GM21447 (cell line): ENCODE measurements around the gene DEPP1.
"Not testable (repeated sequence)": the region's sequence is repeated elsewhere in the genome, so short reads cannot be mapped to it uniquely, and the experiment has no call there.

Source experiments
- ATAC-seq: cut with Tn5 transposase; IDR thresholded peaks from one replicate; pipeline ENCODE4 v1.9.1; 2021; ENCODE audit not compliant: unreplicated experiment

DEPP1 gene

GRCh38 chr10:44978570-44979280, at the start of gene DEPP1:
Gene DEPP1, minus strand, starts transcription at chr10:44978809. Its CDS starts 779 bp downstream, at chr10:44978030.
- peak; percentile 38 for ATAC-seq

GRCh38 chr10:45023426-45023825, 44.8 kb upstream of the DEPP1 start:
- ATAC-seq, result no peak

- ATAC-seq, result no peak
Measured at GRCh38 chr10:45015590-45015989, 37.0 kb upstream of the DEPP1 start.

GRCh38 chr10:45014557-45014956, 35.9 kb upstream of the DEPP1 start:
- not testable (repeated sequence) for ATAC-seq

- peak; percentile 81 for ATAC-seq
Measured at GRCh38 chr10:45008524-45009161, 30.0 kb upstream of the DEPP1 start.

- no peak for ATAC-seq
Measured at GRCh38 chr10:45006276-45007030, 27.8 kb upstream of the DEPP1 start.

- no peak for ATAC-seq
Measured at GRCh38 chr10:45005284-45005683, 26.7 kb upstream of the DEPP1 start.

- ATAC-seq, result no peak
Measured at GRCh38 chr10:45004661-45005060, 26.1 kb upstream of the DEPP1 start.

GRCh38 chr10:45003432-45004000, 24.9 kb upstream of the DEPP1 start:
- ATAC-seq, result no peak

- peak; percentile 78 for ATAC-seq
Measured at GRCh38 chr10:45001381-45002148, 23.0 kb upstream of the DEPP1 start.

- ATAC-seq, result peak; percentile 67
Measured at GRCh38 chr10:45000752-45001380, 22.3 kb upstream of the DEPP1 start, which contains the start of gene ZNF22. Gene ZNF22, plus strand, starts transcription at chr10:45000923. Its CDS starts 2,446 bp downstream, at chr10:45003369.

GRCh38 chr10:45000138-45000751, 21.6 kb upstream of the DEPP1 start:
- ATAC-seq, result no peak

- no peak for ATAC-seq
Measured at GRCh38 chr10:44998146-44998631, 19.6 kb upstream of the DEPP1 start.

GRCh38 chr10:44997105-44997748, 18.6 kb upstream of the DEPP1 start:
- ATAC-seq, result no peak

- no peak for ATAC-seq
Measured at GRCh38 chr10:44995914-44996669, 17.5 kb upstream of the DEPP1 start.

GRCh38 chr10:44995581-44995913, 16.9 kb upstream of the DEPP1 start:
- no peak for ATAC-seq

GRCh38 chr10:44994752-44995530, 16.3 kb upstream of the DEPP1 start:
- ATAC-seq, result no peak
